ENCODE results near the gene METTL2B.
A peak's percentile ranks its signal among the peaks of the same experiment; 100 is the strongest.

The METTL2B gene

GRCh38 chr7:128446306-128446705 is 30.2 kb upstream of the METTL2B start:
- Mint-ChIP-seq H3K27me3 (ENCODE audit: low read depth) (no peaks in the 10 kb centered on the region), H3K4me1 (peaks cover 29% of the 10 kb centered on the region), H3K9me3 (no peaks in the 10 kb centered on the region), H3K4me3 (no peak overlapping the region), H3K27ac (peak overlapping the region in 2 of 3 experiments; percentile 68 to 86), H3K36me3 (ENCODE audit: low read depth) (no peaks in the 10 kb centered on the region)
- TF ChIP-seq CTCF (IDR thresholded peaks at IDR 0.05; ENCODE audit: unreplicated experiment in 3 of 3), result no peak

GRCh38 chr7:128447941-128448564 is 28.5 kb upstream of the METTL2B start:
- peaks cover 42% of the 10 kb centered on the region for H3K4me1 Mint-ChIP-seq
- no peak overlapping the region for H3K27ac Mint-ChIP-seq
- no peaks in the 10 kb centered on the region for H3K36me3 Mint-ChIP-seq (ENCODE audit: low read depth)
- H3K27me3 Mint-ChIP-seq (ENCODE audit: low read depth), result no peaks in the 10 kb centered on the region
- H3K4me3 Mint-ChIP-seq, result no peak overlapping the region
- no peaks in the 10 kb centered on the region for H3K9me3 Mint-ChIP-seq
- no peak for TF ChIP-seq CTCF (IDR thresholded peaks at IDR 0.05; ENCODE audit: unreplicated experiment in 3 of 3)

GRCh38 chr7:128448751-128449302 is 27.7 kb upstream of the METTL2B start:
- no peak overlapping the region for H3K4me3 Mint-ChIP-seq
- H3K36me3 Mint-ChIP-seq (ENCODE audit: low read depth), result no peaks in the 10 kb centered on the region
- TF ChIP-seq CTCF (IDR thresholded peaks at IDR 0.05; ENCODE audit: unreplicated experiment in 3 of 3), result no peak
- no peaks in the 10 kb centered on the region for H3K9me3 Mint-ChIP-seq
- H3K27ac Mint-ChIP-seq, result peak overlapping the region in 1 of 3 experiments; percentile 30
- peaks cover 41% of the 10 kb centered on the region for H3K4me1 Mint-ChIP-seq
- H3K27me3 Mint-ChIP-seq (ENCODE audit: low read depth), result no peaks in the 10 kb centered on the region

- Mint-ChIP-seq H3K36me3 (ENCODE audit: low read depth) (no peaks in the 10 kb centered on the region), H3K9me3 (no peaks in the 10 kb centered on the region), H3K27ac (peak overlapping the region in 2 of 3 experiments; percentile 48 to 73), H3K4me3 (peak overlapping the region in 1 of 3 experiments; percentile 34), H3K27me3 (ENCODE audit: low read depth) (no peaks in the 10 kb centered on the region), H3K4me1 (peaks cover 51% of the 10 kb centered on the region)
- no peak for TF ChIP-seq CTCF (IDR thresholded peaks at IDR 0.05; ENCODE audit: unreplicated experiment in 3 of 3)
Observed at GRCh38 chr7:128450409-128450808, 26.1 kb upstream of the METTL2B start.

- H3K4me3 Mint-ChIP-seq, result no peak overlapping the region
- no peak for TF ChIP-seq CTCF (IDR thresholded peaks at IDR 0.05; ENCODE audit: unreplicated experiment in 3 of 3)
- peaks cover 51% of the 10 kb centered on the region for H3K4me1 Mint-ChIP-seq
- no peak overlapping the region for H3K27ac Mint-ChIP-seq
- H3K27me3 Mint-ChIP-seq (ENCODE audit: low read depth), result no peaks in the 10 kb centered on the region
- no peaks in the 10 kb centered on the region for H3K9me3 Mint-ChIP-seq
- no peaks in the 10 kb centered on the region for H3K36me3 Mint-ChIP-seq (ENCODE audit: low read depth)
Observed at GRCh38 chr7:128450913-128451312, 25.6 kb upstream of the METTL2B start.

DNA sequence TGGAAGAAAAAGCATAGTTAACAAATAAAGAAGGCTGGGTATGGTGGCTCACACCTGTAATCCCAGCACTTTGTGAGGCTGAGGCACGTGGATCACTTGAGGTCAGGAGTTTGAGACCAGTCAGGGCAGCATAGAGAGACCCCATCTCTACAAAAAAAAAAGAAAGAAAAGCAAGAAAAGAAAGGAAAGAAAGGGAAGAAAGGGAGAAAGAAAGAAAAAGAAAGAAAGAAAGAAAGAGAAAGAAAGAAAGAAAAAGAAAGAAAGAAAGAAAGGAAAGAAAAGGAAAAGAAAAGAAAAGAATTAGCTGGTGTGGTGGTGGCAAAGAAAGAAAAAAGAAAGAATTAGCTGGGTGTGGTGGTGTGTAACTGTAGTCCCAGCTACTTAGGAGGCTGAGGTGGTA is 24.0 kb upstream of the METTL2B start:
- H3K4me3 Mint-ChIP-seq, result peak overlapping the region; percentile 27 to 61 (median 45)
- H3K27me3 Mint-ChIP-seq (ENCODE audit: low read depth), result peaks cover 3% of the 10 kb centered on the region
- H3K36me3 Mint-ChIP-seq (ENCODE audit: low read depth), result peaks cover 3% of the 10 kb centered on the region
- H3K9me3 Mint-ChIP-seq, result no peaks in the 10 kb centered on the region
- H3K27ac Mint-ChIP-seq, result peak overlapping the region; percentile 60 to 98 (median 79)
- H3K4me1 Mint-ChIP-seq, result peaks cover 50% of the 10 kb centered on the region
- TF ChIP-seq CTCF (IDR thresholded peaks at IDR 0.05; ENCODE audit: unreplicated experiment in 3 of 3), result no peak
